ENCODE data around the gene HDGFL3. TPM values are rescaled to one million over a fixed set of nuclear protein-coding genes. Genes with fewer than 3 reads are reported as not detected.

The HDGFL3 gene
- total RNA-seq, 1 donor from 2014 or later, result 61.1 TPM

DNA sequence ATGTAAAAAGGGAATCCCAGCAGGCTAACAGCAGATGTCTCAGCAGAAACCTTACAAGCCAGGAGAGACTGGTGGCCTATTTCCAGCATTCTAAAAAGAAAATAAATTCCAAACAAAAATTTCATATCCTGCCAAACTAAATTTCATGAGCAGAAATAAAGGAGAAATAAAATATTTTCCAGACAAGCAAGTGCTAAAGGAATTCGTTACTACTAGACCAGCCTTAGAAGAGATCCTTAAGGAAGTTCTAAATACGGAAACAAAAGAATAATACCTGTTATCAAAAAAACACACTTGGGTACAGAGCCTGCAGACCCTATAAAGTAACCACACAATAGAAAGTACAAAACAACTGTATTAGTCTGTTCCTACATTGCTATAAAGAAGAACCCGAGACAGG, 41.4 kb downstream of the HDGFL3 start:
- H3K4me3 ChIP-seq (ENCODE audit: low read depth, low read length), result no peak overlapping the region
- no peak for DNase-seq (ENCODE audit: low read depth)
- TF ChIP-seq CTCF (conservative IDR thresholded peaks at IDR 0.05; ENCODE audit: low read depth, low read length), result no peak

DNA sequence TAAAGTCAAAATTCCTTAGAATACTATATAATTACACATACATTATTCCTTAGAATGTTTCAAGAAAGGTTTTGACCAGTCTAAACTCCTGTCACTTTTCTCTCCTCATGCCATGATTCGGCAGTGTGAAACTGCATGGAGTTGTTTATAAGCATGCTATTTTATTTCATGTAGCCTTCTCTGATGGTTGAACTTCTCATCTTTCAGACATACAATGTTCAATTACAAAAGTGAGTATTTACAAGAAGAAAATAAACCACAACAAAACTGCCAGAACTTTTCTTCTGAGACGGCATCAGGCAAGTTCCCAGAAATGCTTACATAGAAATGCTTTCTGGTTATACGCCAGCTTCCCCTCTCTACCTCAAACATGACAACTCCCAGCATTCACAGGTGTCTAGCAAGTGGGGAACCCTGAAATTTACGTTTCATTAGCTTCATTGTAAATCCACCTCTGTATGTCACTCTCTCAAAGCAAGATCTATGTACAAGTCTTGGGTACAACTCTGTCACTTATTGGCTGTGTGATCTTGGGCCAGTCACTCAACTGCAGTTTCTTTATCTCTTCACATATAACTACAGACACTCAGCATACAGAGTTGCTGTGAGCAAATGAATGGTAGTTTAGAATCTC, 42.7 kb downstream of the HDGFL3 start:
- no peak for TF ChIP-seq CTCF (conservative IDR thresholded peaks at IDR 0.05; ENCODE audit: low read depth, low read length)
- DNase-seq (ENCODE audit: low read depth), result no peak

GRCh38 chr15:83164111-83164770, 43.4 kb downstream of the HDGFL3 start:
- no peak for DNase-seq (ENCODE audit: low read depth)
- H3K4me3 ChIP-seq (ENCODE audit: low read depth, low read length), result no peak overlapping the region
- no peak for TF ChIP-seq CTCF (conservative IDR thresholded peaks at IDR 0.05; ENCODE audit: low read depth, low read length)

More for the DNA sequence above, 42.7 kb downstream of the HDGFL3 start:
- no peak overlapping the region for H3K4me3 ChIP-seq (ENCODE audit: low read depth, low read length)

DNA sequence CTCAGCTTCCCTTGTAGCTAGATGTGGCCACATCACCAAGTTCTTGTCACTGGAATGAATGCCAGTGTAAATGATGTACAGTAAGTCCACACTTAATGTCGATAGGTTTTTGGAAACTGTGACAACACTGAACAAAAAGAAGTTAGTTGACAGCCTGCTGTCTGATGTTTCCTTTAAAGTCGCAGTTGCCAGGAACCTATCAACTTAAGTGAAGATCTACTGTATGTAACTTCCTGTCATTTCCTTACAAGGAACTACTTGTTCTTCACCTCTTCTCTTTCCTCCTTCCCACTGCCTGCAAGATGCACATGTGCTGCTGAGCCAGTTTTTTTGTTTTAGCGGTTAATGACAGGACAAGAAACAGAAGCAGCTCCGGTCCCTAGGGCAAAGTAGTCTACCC, 44.6 kb downstream of the HDGFL3 start:
- TF ChIP-seq CTCF (conservative IDR thresholded peaks at IDR 0.05; ENCODE audit: low read depth, low read length), result no peak
- no peak overlapping the region for H3K4me3 ChIP-seq (ENCODE audit: low read depth, low read length)
- DNase-seq (ENCODE audit: low read depth), result no peak

GRCh38 chr15:83160741-83161140, 46.9 kb downstream of the HDGFL3 start:
- no peak for TF ChIP-seq CTCF (conservative IDR thresholded peaks at IDR 0.05; ENCODE audit: low read depth, low read length)
- no peak overlapping the region for H3K4me3 ChIP-seq (ENCODE audit: low read depth, low read length)
- DNase-seq (ENCODE audit: low read depth), result no peak

DNA sequence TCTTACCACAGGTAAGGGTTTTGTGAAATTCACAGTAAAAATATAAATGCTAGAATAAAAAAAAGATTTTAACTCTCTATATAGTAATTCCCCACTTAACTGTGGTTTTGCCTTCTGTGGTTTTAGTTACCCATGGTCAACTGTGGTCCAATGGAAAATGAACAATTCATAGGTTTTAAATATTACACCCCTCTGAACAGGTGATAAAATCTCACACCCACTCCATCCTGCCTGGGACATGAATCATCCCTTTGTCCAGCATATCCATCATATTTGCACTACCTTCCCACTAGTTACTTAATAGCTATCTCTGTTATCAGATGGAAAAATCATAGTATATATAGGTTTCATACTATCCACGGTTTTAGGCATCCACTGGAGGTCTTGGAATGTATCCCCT, 49.2 kb downstream of the HDGFL3 start:
- TF ChIP-seq CTCF (conservative IDR thresholded peaks at IDR 0.05; ENCODE audit: low read depth, low read length), result no peak
- H3K4me3 ChIP-seq (ENCODE audit: low read depth, low read length), result no peak overlapping the region
- DNase-seq (ENCODE audit: low read depth), result no peak

DNA sequence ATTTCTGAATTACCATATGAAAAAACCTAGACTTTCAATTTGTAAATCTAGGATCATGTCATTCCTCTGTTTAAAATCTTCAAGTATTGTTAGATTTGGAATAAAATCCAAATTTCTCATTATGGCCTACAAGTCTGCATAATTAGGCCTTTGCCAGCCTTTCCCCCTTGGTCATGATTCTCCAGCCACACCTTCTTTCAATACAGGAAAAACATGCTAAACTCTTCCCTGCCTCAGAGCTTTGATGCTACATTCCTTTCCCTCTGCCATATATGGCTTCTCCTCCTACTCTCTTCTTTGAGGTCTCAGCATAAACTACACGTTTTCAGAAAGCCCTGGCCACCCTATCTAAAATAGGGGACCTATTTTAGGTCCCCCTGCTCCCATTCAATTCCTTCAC, 51.7 kb downstream of the HDGFL3 start:
- no peak for TF ChIP-seq CTCF (conservative IDR thresholded peaks at IDR 0.05; ENCODE audit: low read depth, low read length)
- DNase-seq (ENCODE audit: low read depth), result no peak
- no peak overlapping the region for H3K4me3 ChIP-seq (ENCODE audit: low read depth, low read length)
